ENCODE measurements around the gene TMTC3. TPM values are rescaled to one million over a fixed set of nuclear protein-coding genes. Genes with fewer than 3 reads are reported as not detected.
"Not testable (repeated sequence)": the region's sequence is repeated elsewhere in the genome, so short reads cannot be mapped to it uniquely, and the experiment has no call there.

Gene TMTC3
- polyA plus RNA-seq (ENCODE audit: insufficient read length in 3 of 3) = 10 to 100 TPM; 21.5 to 25.3 (median 23.3) TPM
- long read RNA-seq, donor 1, full-length matches to known transcripts = 1 of 1 reads
- long read RNA-seq, donor 1, partial matches to known transcripts = 0 of 1 reads
- long read RNA-seq, donor 1, other reads (novel, unspliced or antisense) = 0 of 1 reads
- long read RNA-seq, donor 2, full-length matches to known transcripts = 2 of 2 reads
- long read RNA-seq, donor 2, partial matches to known transcripts = 0 of 2 reads
- long read RNA-seq, donor 2, other reads (novel, unspliced or antisense) = 0 of 2 reads
- long read RNA-seq, donor 3, full-length matches to known transcripts = 3 of 10 reads
- long read RNA-seq, donor 3, partial matches to known transcripts = 7 of 10 reads
- long read RNA-seq, donor 3, other reads (novel, unspliced or antisense) = 0 of 10 reads
- long read RNA-seq, donor 4, full-length matches to known transcripts = 1 of 1 reads
- long read RNA-seq, donor 4, partial matches to known transcripts = 0 of 1 reads
- long read RNA-seq, donor 4, other reads (novel, unspliced or antisense) = 0 of 1 reads
- long read RNA-seq, donor 5 = 0 reads
- long read RNA-seq, donor 6, full-length matches to known transcripts = 4 of 4 reads
- long read RNA-seq, donor 6, partial matches to known transcripts = 0 of 4 reads
- long read RNA-seq, donor 6, other reads (novel, unspliced or antisense) = 0 of 4 reads
- long read RNA-seq, donor 7, partial matches to known transcripts = 46 of 46 reads
- long read RNA-seq, donor 7, other reads (novel, unspliced or antisense) = 0 of 46 reads
- long read RNA-seq, donor 8 = 0 reads
- long read RNA-seq, donor 9, full-length matches to known transcripts = 3 of 3 reads
- long read RNA-seq, donor 9, partial matches to known transcripts = 0 of 3 reads
- long read RNA-seq, donor 9, other reads (novel, unspliced or antisense) = 0 of 3 reads
- long read RNA-seq, donor 10, full-length matches to known transcripts = 1 of 1 reads
- long read RNA-seq, donor 10, partial matches to known transcripts = 0 of 1 reads
- long read RNA-seq, donor 10, other reads (novel, unspliced or antisense) = 0 of 1 reads
- long read RNA-seq, donor 11, full-length matches to known transcripts = 1 of 1 reads
- long read RNA-seq, donor 11, partial matches to known transcripts = 0 of 1 reads
- long read RNA-seq, donor 11, other reads (novel, unspliced or antisense) = 0 of 1 reads
- long read RNA-seq, donor 12 = 0 reads
- long read RNA-seq, donor 13 = 0 reads
- long read RNA-seq, donor 14 = 0 reads
- long read RNA-seq, donor 15, full-length matches to known transcripts = 1 of 1 reads
- long read RNA-seq, donor 15, partial matches to known transcripts = 0 of 1 reads
- long read RNA-seq, donor 15, other reads (novel, unspliced or antisense) = 0 of 1 reads
- long read RNA-seq, donor 16, full-length matches to known transcripts = 4 of 9 reads
- long read RNA-seq, donor 16, partial matches to known transcripts = 5 of 9 reads
- long read RNA-seq, donor 16, other reads (novel, unspliced or antisense) = 0 of 9 reads

GRCh38 chr12:88141774-88142609 is at the start of gene TMTC3, which contains the start of gene CEP290:
TSS of gene TMTC3 (plus strand) at chr12:88142307. CDS start at chr12:88148316, 6,009 bp downstream.
TSS of gene CEP290 (minus strand) at chr12:88142088. CDS start at chr12:88141307, 781 bp downstream.
- DNase-seq (ENCODE audit: extremely low read depth in 1 of 11, low read depth in 9 of 11, low spot score in 4 of 11) = peak; percentile 93 to 100 (median 98)

GRCh38 chr12:88092771-88093170 is 49.3 kb upstream of the TMTC3 start:
- DNase-seq (ENCODE audit: extremely low read depth in 1 of 11, low read depth in 9 of 11, low spot score in 4 of 11) = no peak

DNA sequence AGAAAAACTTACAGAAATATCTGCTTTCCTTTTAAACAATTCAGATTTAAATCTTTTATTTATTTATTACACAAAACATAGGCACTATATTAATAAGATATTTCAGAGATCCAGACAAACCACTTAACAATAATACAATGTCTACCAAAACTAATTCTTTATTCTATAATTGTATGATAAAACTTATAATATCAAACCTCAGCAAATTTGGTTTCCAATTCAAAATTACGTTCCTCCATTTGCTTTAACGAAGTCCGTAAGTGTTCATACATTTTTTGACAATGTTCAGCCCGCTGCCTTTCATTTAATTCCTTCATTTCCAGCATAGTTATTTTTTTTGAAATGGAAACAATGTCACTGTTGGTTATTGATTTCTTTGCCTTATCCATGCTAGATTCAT is 48.5 kb upstream of the TMTC3 start:
- DNase-seq (ENCODE audit: extremely low read depth in 1 of 11, low read depth in 9 of 11, low spot score in 4 of 11) = no peak

GRCh38 chr12:88108021-88108420 is 34.1 kb upstream of the TMTC3 start:
- DNase-seq (ENCODE audit: extremely low read depth in 1 of 11, low read depth in 9 of 11, low spot score in 4 of 11) = no peak

- peak in 10 of 11 donors; percentile 1 to 30 (median 8) for DNase-seq (ENCODE audit: extremely low read depth in 1 of 11, low read depth in 9 of 11, low spot score in 4 of 11)
These were observed 30.9 kb upstream of the TMTC3 start for GRCh38 chr12:88111074-88111652.

GRCh38 chr12:88113871-88114270 is 28.2 kb upstream of the TMTC3 start:
- DNase-seq (ENCODE audit: extremely low read depth in 1 of 11, low read depth in 9 of 11, low spot score in 4 of 11) = no peak

- no peak for DNase-seq (ENCODE audit: extremely low read depth in 1 of 11, low read depth in 9 of 11, low spot score in 4 of 11)
These were observed 19.4 kb upstream of the TMTC3 start for GRCh38 chr12:88122666-88123065.

DNA sequence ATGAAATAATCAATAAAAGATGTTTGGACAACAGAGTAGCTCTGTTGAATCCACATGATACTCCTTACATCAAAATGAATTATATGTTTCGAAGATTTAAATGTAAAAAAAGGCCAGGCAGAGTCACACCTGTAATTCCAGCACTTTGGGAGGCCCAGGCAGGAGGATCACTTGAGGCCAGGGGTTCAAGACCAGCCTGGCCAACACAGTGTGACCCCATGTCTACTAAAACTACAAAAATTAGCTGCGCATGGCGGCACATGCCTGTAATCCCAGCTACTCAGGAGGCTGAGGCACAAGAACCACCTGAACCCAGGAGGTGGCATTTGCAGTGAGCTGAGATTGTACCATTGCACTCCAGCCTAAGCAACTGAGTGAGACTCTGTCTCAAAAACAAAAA is 15.0 kb upstream of the TMTC3 start:
- no peak for DNase-seq (ENCODE audit: extremely low read depth in 1 of 11, low read depth in 9 of 11, low spot score in 4 of 11)

GRCh38 chr12:88127855-88128254 is 14.3 kb upstream of the TMTC3 start:
- DNase-seq (ENCODE audit: extremely low read depth in 1 of 11, low read depth in 9 of 11, low spot score in 4 of 11) = no peak

GRCh38 chr12:88132392-88132791 is 9.7 kb upstream of the TMTC3 start:
- no peak for DNase-seq (ENCODE audit: extremely low read depth in 1 of 11, low read depth in 9 of 11, low spot score in 4 of 11)

- not testable (repeated sequence) for DNase-seq (ENCODE audit: extremely low read depth in 1 of 11, low read depth in 9 of 11, low spot score in 4 of 11)
These were observed 8.9 kb upstream of the TMTC3 start for GRCh38 chr12:88133181-88133580.

- DNase-seq (ENCODE audit: extremely low read depth in 1 of 11, low read depth in 9 of 11, low spot score in 4 of 11) = not testable (repeated sequence)
These were observed 2.4 kb upstream of the TMTC3 start for GRCh38 chr12:88139711-88140110.

DNA sequence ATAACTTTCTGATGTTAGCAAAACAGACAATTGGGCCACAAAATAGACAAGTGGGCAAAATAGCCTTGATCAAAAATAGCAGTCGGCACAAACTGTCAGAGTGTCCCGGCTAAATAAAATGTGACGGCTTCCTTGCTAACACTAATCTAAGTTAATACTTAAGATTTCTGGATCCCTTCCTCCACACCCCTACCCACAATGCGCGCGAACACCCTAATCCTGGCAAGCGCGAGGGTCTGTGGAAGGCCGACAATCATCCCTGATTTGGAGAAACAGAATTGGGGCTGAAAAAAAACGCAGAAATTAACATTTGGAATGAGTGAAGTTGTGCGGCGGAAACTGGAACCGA is 708 bp upstream of the TMTC3 start:
- DNase-seq (ENCODE audit: extremely low read depth in 1 of 11, low read depth in 9 of 11, low spot score in 4 of 11) = peak in 1 of 11 donors; percentile 1

DNA sequence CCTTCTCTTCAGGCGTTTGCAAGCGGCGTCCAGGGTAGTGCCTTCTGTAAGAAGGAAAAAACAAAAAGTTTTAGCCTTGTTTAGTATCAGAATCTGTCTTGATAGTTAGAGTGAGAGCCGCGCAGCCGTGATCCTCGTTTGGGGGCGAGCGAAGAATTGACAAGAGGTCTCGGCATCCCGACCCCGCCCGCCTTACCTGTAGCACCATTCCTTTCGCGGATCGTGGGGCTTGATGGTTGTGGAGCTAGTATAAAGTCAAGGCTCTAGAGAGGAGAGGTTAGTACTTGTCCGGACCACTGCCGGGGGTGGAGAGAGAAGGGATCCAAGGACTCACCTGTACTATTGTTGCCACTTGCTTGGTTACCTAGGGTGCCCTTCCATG is 494 bp downstream of the TMTC3 start:
- peak in 3 of 11 donors; percentile 3 to 9 (median 4) for DNase-seq (ENCODE audit: extremely low read depth in 1 of 11, low read depth in 9 of 11, low spot score in 4 of 11)

GRCh38 chr12:88144037-88144436 is 1.9 kb downstream of the TMTC3 start:
- no peak for DNase-seq (ENCODE audit: extremely low read depth in 1 of 11, low read depth in 9 of 11, low spot score in 4 of 11)

DNA sequence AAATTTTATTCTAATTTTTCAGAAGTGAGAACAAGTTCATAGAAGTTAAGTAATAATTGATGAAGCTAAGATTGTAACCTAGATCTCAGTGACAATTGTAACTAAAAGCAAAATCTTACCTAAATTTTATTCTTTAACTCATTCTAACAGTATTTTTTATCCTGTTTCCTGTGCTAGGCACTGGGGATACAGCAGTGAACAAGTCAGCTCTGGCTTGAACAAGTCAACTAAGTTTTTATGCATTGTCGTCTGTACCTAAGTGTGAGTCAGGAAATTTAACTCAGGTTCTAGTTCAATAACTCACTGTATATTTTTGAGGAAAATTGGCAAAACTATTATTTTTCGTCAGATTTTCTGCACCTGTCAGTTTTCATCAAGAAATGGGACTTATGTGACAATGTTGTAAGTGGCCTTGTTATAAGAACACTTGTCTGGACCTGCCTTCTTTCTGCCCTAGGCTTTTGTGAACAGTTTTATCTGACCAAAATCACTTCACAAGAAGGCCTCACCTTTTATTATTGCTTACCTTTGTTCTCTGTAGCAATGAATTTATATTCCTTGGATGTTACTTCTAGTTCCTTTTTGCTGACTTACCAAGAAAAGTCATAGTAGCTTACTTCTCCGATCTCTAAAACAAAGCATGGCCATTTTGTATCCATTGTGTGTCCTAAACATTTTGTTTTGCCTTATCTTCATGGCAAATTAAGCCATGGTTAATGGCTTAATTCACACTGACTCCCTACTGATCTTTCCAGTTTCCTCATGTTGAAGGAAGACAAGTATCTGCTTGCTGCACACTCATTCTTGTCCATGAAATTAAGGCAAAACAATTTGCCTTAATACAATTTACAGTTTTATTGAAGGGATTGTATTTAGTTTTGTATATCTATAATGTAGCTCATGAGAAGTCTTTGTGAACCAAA is 2.7 kb downstream of the TMTC3 start:
- no peak for DNase-seq (ENCODE audit: extremely low read depth in 1 of 11, low read depth in 9 of 11, low spot score in 4 of 11)
